HEK293 (cell line): ENCODE measurements around the gene CKAP2L.

ENCODE experiments used
- CTCF ChIA-PET: fragments of 350-600 bp; formaldehyde crosslinking; extraction: SDS; loops from one replicate; lab custom pipeline; 2021; ENCODE audit warnings: antibody characterized with exemption; lab: Yijun Ruan, JAX
- POLR2A ChIA-PET: fragments of 300-600 bp; formaldehyde crosslinking; extraction: SDS; loops from one replicate; lab custom pipeline; 2020; ENCODE audit warnings: antibody characterized with exemption, inconsistent platforms; lab: Yijun Ruan, JAX
- H3K27ac ChIP-seq: fragments of 200-500 bp; sonication (Bioruptor generic); 2 replicates; pipeline ENCODE4 v1.5.1; 2014; ENCODE audit warnings: low read depth, low read length, control low read depth, inconsistent platforms; ENCODE audit errors: extremely low read depth
- H3K36me3 ChIP-seq, 2 experiments: fragments of 200-500 bp in 1 of 2; sonication (Bioruptor generic) in 1 of 2; 1 replicate in 1 of 2; 2 replicates in 1 of 2; pipeline ENCODE4 v1.5.1; 2014 to 2017; ENCODE audit warnings: inconsistent platforms in 2 of 2, low read length in 2 of 2; ENCODE audit not compliant: control insufficient read depth in 2 of 2, insufficient read depth in 1 of 2
- H3K4me1 ChIP-seq: fragments of 200-500 bp; sonication (Bioruptor generic); 2 replicates; pipeline ENCODE4 v1.5.1; 2014; ENCODE audit warnings: mild to moderate bottlenecking, low read length, inconsistent platforms; ENCODE audit not compliant: control insufficient read depth, insufficient read depth
- H3K4me3 ChIP-seq: 2 replicates; pipeline ENCODE4 v1.5.1; 2011; ENCODE audit warnings: low read depth, mild to moderate bottlenecking, control low read depth, low read length, moderate library complexity
- H3K9me3 ChIP-seq: fragments of 200-500 bp; sonication (Bioruptor generic); 2 replicates; pipeline ENCODE4 v1.5.1; 2014; ENCODE audit warnings: low read depth, low read length, inconsistent platforms; ENCODE audit not compliant: control insufficient read depth, insufficient read depth
- GFI1B ChIP-seq: fragments of 450-650 bp; formaldehyde crosslinking; IDR thresholded peaks from 2 replicates; pipeline ENCODE4 v1.5.1; 2016; ENCODE audit warnings: missing biosample characterization, missing genetic modification characterization
- HOXC10 ChIP-seq: sonication (generic); formaldehyde crosslinking; IDR thresholded peaks from 2 replicates; pipeline ENCODE4 v1.8.1; 2023; ENCODE audit warnings: mild to moderate bottlenecking, missing genetic modification reagents
- INSM2 ChIP-seq: fragments of 450-650 bp; formaldehyde crosslinking; IDR thresholded peaks from 2 replicates; pipeline ENCODE4 v1.5.1; 2016; ENCODE audit warnings: missing biosample characterization, missing genetic modification characterization
- PATZ1 ChIP-seq: fragments of 450-650 bp; formaldehyde crosslinking; IDR thresholded peaks from 2 replicates; pipeline ENCODE4 v1.5.1; 2016; ENCODE audit warnings: missing biosample characterization, missing genetic modification characterization
- PRDM10 ChIP-seq: fragments of 450-650 bp; formaldehyde crosslinking; IDR thresholded peaks from 2 replicates; pipeline ENCODE4 v1.5.1; 2016; ENCODE audit warnings: missing biosample characterization, missing genetic modification characterization
- SP2 ChIP-seq: fragments of 450-650 bp; formaldehyde crosslinking; IDR thresholded peaks from 2 replicates; pipeline ENCODE4 v1.5.1; 2016; ENCODE audit warnings: missing biosample characterization, missing genetic modification characterization
- SP3 ChIP-seq: fragments of 450-650 bp; formaldehyde crosslinking; IDR thresholded peaks from 2 replicates; pipeline ENCODE4 v1.5.1; 2016; ENCODE audit warnings: missing biosample characterization, missing genetic modification characterization
- ZFHX2 ChIP-seq: fragments of 450-650 bp; formaldehyde crosslinking; conservative IDR thresholded peaks from 2 replicates; pipeline ENCODE4 v1.5.1; 2016; ENCODE audit warnings: missing biosample characterization, missing genetic modification characterization
- ZNF132 ChIP-seq: fragments of 450-650 bp; formaldehyde crosslinking; IDR thresholded peaks from 2 replicates; pipeline ENCODE4 v1.5.1; 2017; ENCODE audit warnings: missing biosample characterization, missing genetic modification characterization, borderline replicate concordance
- ZNF146 ChIP-seq: fragments of 450-650 bp; formaldehyde crosslinking; IDR thresholded peaks from 2 replicates; pipeline ENCODE4 v1.5.1; 2016; ENCODE audit warnings: missing biosample characterization, missing genetic modification characterization
- ZNF211 ChIP-seq: fragments of 450-650 bp; formaldehyde crosslinking; IDR thresholded peaks from 2 replicates; pipeline ENCODE4 v1.5.1; 2016; ENCODE audit warnings: low read depth, missing biosample characterization, missing genetic modification characterization
- ZNF266 ChIP-seq: fragments of 450-650 bp; formaldehyde crosslinking; IDR thresholded peaks from 2 replicates; pipeline ENCODE4 v1.5.1; 2016; ENCODE audit warnings: missing biosample characterization, missing genetic modification characterization, low read depth
- ZNF311 ChIP-seq: fragments of 450-650 bp; formaldehyde crosslinking; IDR thresholded peaks from 2 replicates; pipeline ENCODE4 v1.5.1; 2017; ENCODE audit warnings: missing biosample characterization, missing genetic modification characterization, borderline replicate concordance
- ZNF335 ChIP-seq: fragments of 450-650 bp; formaldehyde crosslinking; conservative IDR thresholded peaks from 2 replicates; pipeline ENCODE4 v1.5.1; 2016; ENCODE audit warnings: missing biosample characterization, missing genetic modification characterization
- ZNF530 ChIP-seq: fragments of 450-650 bp; formaldehyde crosslinking; IDR thresholded peaks from 2 replicates; pipeline ENCODE4 v1.5.1; 2016; ENCODE audit warnings: low read depth, missing biosample characterization, missing genetic modification characterization
- ZNF555 ChIP-seq: fragments of 450-650 bp; formaldehyde crosslinking; conservative IDR thresholded peaks from 2 replicates; pipeline ENCODE4 v1.5.1; 2017; ENCODE audit warnings: missing biosample characterization, mild to moderate bottlenecking, missing genetic modification characterization, inconsistent platforms
- ZNF654 ChIP-seq: fragments of 450-650 bp; formaldehyde crosslinking; IDR thresholded peaks from 2 replicates; pipeline ENCODE4 v1.5.1; 2016; ENCODE audit warnings: low read depth, missing biosample characterization, missing genetic modification characterization
- ZNF660 ChIP-seq: fragments of 450-650 bp; IDR thresholded peaks from 2 replicates; pipeline ENCODE4 v1.5.1; 2018; ENCODE audit warnings: missing biosample characterization, mild to moderate bottlenecking, missing genetic modification characterization
- ZSCAN18 ChIP-seq: fragments of 450-650 bp; formaldehyde crosslinking; IDR thresholded peaks from 2 replicates; pipeline ENCODE4 v1.5.1; 2016; ENCODE audit warnings: missing biosample characterization, missing genetic modification characterization

CKAP2L gene

DNA sequence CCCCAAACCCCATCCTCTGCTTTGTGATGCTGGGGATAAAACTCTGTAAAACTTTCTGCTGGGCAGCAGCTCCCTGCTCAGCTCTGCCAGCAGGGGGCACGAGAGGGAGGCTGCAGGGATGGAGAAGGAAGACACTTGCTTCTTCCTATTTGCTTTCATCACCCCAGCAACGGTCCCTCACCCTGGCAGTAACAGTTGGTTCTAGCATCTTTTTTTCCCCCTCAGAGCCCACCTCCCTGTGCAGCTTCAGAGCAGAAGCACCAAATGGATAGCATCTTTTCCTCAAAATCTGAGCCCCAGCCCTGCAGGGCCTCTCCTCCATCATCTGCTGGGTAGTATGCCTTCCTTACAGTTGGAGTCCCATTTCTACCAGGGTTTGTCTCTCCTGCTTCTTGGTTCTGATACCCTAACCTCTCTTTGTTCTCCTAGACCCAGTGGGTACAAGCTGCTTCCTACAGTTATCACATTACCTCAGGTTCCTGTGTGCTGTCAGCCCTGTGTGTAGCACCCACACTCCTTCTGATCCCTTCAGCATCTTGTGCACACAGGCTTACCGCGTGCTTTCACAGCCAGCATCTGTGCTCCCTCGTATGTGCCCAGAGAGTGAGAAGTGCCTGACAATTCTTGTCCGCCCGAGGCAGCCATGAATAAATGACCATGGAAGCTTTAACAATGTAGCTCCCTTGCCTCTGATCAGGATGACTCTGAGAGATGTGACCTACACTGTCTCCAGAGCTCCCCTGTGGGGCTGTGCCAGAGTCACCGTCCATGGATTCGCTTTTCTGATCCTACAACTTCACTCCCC, 14.5 kb downstream of the CKAP2L start (continued):
- TF ChIP-seq INSM2 (tag by site-specific recombination): no peak
- no peak for TF ChIP-seq ZNF530 (tag by site-specific recombination)
- no peak for TF ChIP-seq HOXC10 (CRISPR knock-in tag)
- peak; percentile 61 for TF ChIP-seq ZNF654 (tag by site-specific recombination)
- no peak for TF ChIP-seq ZNF311
- peak; percentile 38; the same call in 1 of the 2 replicates for TF ChIP-seq ZNF660 (tag by site-specific recombination)

- no peaks in the 10 kb centered on the region for H3K4me1 ChIP-seq
- peaks cover 45 to 77% of the 10 kb centered on the region in 2 experiments for H3K36me3 ChIP-seq
- no peak overlapping the region for H3K27ac ChIP-seq
- no peak overlapping the region for H3K4me3 ChIP-seq
- no peaks in the 10 kb centered on the region for H3K9me3 ChIP-seq
- CTCF ChIA-PET: interaction anchor here (1.1 to 6.1 kb wide), 5 partner anchors 9 to 200 kb away, joined by 3 to 48 read pairs (median 9); no protein-coding TSS in a partner anchor
- peak; percentile 21; the same call in 1 of the 2 replicates for TF ChIP-seq PRDM10
- no peak for TF ChIP-seq ZNF266 (tag by site-specific recombination)
- no peak for TF ChIP-seq GFI1B (tag by site-specific recombination)
- TF ChIP-seq ZNF132 (tag by site-specific recombination): no peak
- TF ChIP-seq, all 188 proteins: peak for 1
- POLR2A ChIA-PET: interaction anchor here (0.7 kb wide), 1 partner anchor 123 kb away, joined by 4 read pairs; no protein-coding TSS in a partner anchor
These were observed 23.9 kb downstream of the CKAP2L start for GRCh38 chr2:112740527-112740926.

DNA sequence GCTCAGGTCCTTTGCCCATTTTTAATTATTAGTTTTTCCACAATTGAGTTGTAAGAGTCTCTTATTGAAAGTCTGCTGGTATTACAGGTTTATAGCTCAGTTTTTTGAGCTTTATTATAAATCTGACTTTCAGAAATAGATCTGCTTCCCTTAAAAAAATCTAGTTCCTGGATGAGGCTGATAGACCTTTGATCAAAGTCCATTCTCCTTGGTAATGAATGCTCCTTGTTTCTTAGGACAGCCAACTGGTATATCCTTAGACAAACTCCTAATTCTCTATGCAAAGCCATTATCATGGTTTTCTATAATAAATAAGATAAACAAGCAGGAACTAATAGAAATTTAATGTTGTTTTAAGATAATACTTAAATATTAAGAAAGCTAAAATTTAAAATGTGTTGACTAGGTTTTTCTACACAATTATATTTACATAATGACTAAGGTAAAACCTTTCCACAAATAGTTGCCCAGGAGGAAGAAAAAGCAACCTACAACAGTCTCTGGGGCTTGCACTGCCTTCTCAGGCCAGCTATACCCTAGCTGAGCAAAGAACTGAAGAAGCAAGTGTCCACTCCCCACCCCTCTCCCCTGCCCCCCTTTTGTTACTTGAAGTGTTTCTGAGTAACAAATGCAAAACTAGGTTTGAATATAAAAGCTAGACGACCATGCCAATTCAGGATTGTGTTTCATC, 26.7 kb downstream of the CKAP2L start:
- CTCF ChIA-PET: interaction anchor here (0.6 to 6.1 kb wide), 4 partner anchors 11 to 204 kb away, joined by 5 to 48 read pairs (median 23); no protein-coding TSS in a partner anchor
- peaks cover 35 to 54% of the 10 kb centered on the region in 2 experiments for H3K36me3 ChIP-seq
- H3K4me3 ChIP-seq: no peak overlapping the region
- no peaks in the 10 kb centered on the region for H3K4me1 ChIP-seq
- H3K9me3 ChIP-seq: no peaks in the 10 kb centered on the region
- POLR2A ChIA-PET: no interaction called here
- H3K27ac ChIP-seq: no peak overlapping the region
- TF ChIP-seq ZNF146 (tag by site-specific recombination) (no peak), ZNF555 (no peak), ZNF211 (tag by site-specific recombination) (no peak), SP2 (tag by site-specific recombination) (no peak), ZFHX2 (tag by site-specific recombination) (no peak), PATZ1 (no peak), SP3 (tag by site-specific recombination) (no peak), INSM2 (tag by site-specific recombination) (no peak), ZSCAN18 (tag by site-specific recombination) (no peak), ZNF335 (tag by site-specific recombination) (no peak)
